ENCODE results near the gene PRDX2.

Gene PRDX2

DNA sequence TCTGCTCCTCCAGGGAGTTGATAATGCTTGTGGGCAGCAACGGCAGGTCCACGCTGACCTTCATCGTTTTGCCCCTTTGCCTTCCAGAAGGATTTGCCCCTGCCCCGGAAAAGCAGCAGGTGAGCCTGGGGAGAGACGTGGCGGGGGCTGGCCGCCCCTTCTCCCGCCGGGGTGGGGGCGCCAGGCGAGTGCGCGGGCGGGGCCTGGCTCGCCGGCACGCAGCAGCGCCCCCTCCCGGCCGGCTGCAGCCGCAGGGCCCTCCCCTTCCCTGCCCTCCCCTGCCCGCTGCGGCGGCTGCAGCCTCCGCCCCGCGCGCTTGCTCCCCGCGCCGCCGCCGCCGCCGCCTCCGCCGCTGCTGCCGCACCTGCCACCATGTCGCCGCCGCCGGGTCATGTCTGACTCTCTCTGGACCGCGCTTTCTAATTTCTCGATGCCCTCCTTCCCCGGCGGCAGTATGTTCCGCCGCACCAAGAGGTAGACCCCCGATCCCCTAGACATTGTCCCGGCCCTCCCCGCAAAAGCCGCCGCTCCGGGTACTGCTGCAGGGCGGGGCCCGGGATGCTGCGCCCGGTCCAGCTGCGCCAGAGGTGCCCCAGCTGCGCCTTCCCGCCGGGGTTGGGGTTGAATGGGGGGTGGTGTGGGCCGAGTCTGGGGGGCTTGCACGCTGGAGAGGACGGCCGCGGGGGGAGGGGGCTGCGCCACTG lies 36.7 kb upstream of the PRDX2 start, which contains the start of gene MAST1:
Gene MAST1 (plus strand): TSS at position 334 of the 704 bp plus-strand sequence. CDS start 58 bp downstream, at position 392.
- peak within 1 kb of the TSS; percentile 57 for H3K27ac ChIP-seq (ENCODE audit: low read depth, low read length)
- peaks cover 20% of the 10 kb centered on the region for H3K27me3 ChIP-seq (ENCODE audit: control insufficient read depth, insufficient read depth, low read length)
- H3K4me3 ChIP-seq (ENCODE audit: low read depth, low read length) = peak within 1 kb of the TSS; percentile 77
- peaks cover 14% of the 10 kb centered on the region for H3K4me1 ChIP-seq (ENCODE audit: control insufficient read depth, insufficient read depth, low read length)
- H3K9ac ChIP-seq (ENCODE audit: low read depth, low read length) = no peak within 1 kb of the TSS
- peaks cover 5% of the 10 kb centered on the region; the same call in 1 of the 2 replicates for H3K36me3 ChIP-seq (ENCODE audit: control insufficient read depth, insufficient read depth, low read length)
- H3K9me3 ChIP-seq (ENCODE audit: control insufficient read depth, insufficient read depth, low read length) = no peaks in the 10 kb centered on the region

DNA sequence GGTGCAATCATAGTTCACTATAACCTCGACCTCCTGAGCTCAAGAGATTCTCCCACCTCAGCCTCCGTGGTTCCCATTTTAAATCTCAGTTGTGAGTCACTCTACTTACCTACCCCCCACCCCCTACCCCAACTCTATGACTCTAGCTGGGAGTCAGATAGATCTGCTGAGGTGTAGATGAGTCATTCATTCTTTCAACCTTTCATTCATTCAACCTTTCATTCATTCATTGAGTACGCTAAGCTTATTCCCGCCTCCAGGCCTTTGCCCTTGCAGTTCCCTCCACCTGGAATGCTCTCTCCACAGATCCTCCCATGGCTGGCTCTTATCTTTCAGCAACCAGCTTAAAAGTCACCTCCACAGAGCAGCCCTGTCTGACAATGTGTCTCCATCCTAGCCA lies 35.6 kb upstream of the PRDX2 start:
- H3K27ac ChIP-seq (ENCODE audit: low read depth, low read length) = no peak overlapping the region
- H3K4me3 ChIP-seq (ENCODE audit: low read depth, low read length) = no peak overlapping the region
- peaks cover 18% of the 10 kb centered on the region for H3K4me1 ChIP-seq (ENCODE audit: control insufficient read depth, insufficient read depth, low read length)
- H3K36me3 ChIP-seq (ENCODE audit: control insufficient read depth, insufficient read depth, low read length) = no peaks in the 10 kb centered on the region
- no peak overlapping the region for H3K9ac ChIP-seq (ENCODE audit: low read depth, low read length)
- peaks cover 20% of the 10 kb centered on the region for H3K27me3 ChIP-seq (ENCODE audit: control insufficient read depth, insufficient read depth, low read length)
- no peaks in the 10 kb centered on the region for H3K9me3 ChIP-seq (ENCODE audit: control insufficient read depth, insufficient read depth, low read length)

DNA sequence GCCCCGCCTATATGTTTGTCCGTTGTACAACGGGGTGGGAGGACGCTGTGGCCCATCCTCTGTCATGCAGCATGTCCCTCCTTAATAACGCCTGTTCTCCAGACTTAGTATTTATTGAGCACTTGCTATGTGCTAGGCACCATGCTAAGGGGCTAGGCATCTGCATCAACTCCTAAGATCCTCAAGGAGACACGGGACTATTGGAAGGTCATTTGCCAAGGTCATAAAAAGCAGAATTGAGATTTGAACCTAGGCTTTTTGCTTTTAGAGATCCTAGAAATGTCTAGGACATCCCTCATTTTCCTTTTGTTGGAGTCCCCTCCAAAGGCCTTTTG lies 34.9 kb upstream of the PRDX2 start:
- Histone ChIP-seq H3K4me3 (ENCODE audit: low read depth, low read length) (peak overlapping the region; percentile 18; the same call in 1 of the 2 replicates), H3K27ac (ENCODE audit: low read depth, low read length) (no peak overlapping the region), H3K36me3 (ENCODE audit: control insufficient read depth, insufficient read depth, low read length) (no peaks in the 10 kb centered on the region), H3K9me3 (ENCODE audit: control insufficient read depth, insufficient read depth, low read length) (no peaks in the 10 kb centered on the region), H3K9ac (ENCODE audit: low read depth, low read length) (no peak overlapping the region), H3K4me1 (ENCODE audit: control insufficient read depth, insufficient read depth, low read length) (peaks cover 18% of the 10 kb centered on the region), H3K27me3 (ENCODE audit: control insufficient read depth, insufficient read depth, low read length) (peaks cover 25% of the 10 kb centered on the region)

DNA sequence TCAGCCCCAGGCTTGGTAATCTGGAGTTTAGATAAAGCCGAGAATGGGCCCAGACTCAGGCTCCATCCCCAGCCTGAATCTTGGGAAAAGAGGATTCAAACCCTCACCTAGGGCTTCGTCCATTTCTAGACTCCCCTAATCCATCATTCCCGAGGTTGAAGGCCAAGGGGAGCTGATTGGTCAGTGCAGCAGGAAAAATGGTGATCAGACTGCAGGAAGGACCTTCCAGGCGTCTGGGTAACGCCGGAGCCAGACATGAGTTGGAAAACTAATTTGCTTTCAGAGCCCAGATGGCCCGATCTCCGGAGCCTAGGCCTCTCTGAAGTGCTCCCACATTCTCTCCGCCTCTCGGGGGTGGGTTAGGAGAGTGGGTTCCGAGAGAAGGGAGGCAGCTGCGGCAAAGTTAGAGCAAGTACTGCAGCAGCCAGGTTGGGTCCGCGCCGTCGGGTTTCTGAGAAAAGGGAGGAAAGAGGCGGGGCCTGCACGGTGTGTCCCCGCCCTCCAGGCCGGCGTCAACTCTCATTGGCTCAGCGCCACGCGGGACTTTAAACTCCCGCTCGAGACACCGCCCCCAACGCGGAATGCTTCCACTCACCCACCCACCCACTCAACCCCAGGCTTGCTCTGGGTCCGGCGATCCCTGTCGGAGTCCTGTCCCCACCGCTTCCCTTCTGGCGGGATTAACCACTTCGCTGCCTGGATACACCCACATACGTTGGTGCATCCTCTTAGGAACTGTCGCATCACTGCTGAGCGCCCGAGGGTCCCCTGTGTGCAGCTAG lies 33.6 kb upstream of the PRDX2 start:
- Histone ChIP-seq H3K4me3 (ENCODE audit: low read depth, low read length) (peak overlapping the region; percentile 71; the same call in 1 of the 2 replicates), H3K9me3 (ENCODE audit: control insufficient read depth, insufficient read depth, low read length) (no peaks in the 10 kb centered on the region), H3K36me3 (ENCODE audit: control insufficient read depth, insufficient read depth, low read length) (no peaks in the 10 kb centered on the region), H3K27me3 (ENCODE audit: control insufficient read depth, insufficient read depth, low read length) (peaks cover 27% of the 10 kb centered on the region), H3K9ac (ENCODE audit: low read depth, low read length) (no peak overlapping the region), H3K4me1 (ENCODE audit: control insufficient read depth, insufficient read depth, low read length) (peaks cover 16% of the 10 kb centered on the region), H3K27ac (ENCODE audit: low read depth, low read length) (no peak overlapping the region)

DNA sequence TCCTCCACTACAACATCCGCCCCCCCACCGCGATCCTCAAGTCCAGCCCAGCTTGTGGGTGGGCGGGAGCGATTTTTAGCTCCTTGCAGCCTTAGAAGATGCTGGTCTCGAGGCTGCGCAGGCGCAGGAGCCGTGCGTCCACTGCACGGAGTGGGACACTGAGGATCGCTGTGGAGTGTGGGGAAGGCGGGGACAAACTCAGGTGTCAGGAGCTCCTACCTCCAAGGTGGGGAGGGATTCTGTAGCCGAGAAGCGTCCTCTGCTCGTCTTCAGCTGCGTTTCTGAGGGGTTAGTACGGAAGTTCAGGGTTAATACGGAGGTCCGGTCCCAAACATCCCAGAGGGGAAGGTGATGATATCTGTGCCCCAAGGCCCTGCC lies 33.0 kb upstream of the PRDX2 start, which contains the start of gene RTBDN:
Gene RTBDN (minus strand): TSS at position 14 of the 378 bp plus-strand sequence. CDS start 4,600 bp downstream, outside the sequence.
- H3K9me3 ChIP-seq (ENCODE audit: control insufficient read depth, insufficient read depth, low read length) = no peaks in the 10 kb centered on the region
- no peak within 1 kb of the TSS for H3K9ac ChIP-seq (ENCODE audit: low read depth, low read length)
- H3K27me3 ChIP-seq (ENCODE audit: control insufficient read depth, insufficient read depth, low read length) = peaks cover 27% of the 10 kb centered on the region

DNA sequence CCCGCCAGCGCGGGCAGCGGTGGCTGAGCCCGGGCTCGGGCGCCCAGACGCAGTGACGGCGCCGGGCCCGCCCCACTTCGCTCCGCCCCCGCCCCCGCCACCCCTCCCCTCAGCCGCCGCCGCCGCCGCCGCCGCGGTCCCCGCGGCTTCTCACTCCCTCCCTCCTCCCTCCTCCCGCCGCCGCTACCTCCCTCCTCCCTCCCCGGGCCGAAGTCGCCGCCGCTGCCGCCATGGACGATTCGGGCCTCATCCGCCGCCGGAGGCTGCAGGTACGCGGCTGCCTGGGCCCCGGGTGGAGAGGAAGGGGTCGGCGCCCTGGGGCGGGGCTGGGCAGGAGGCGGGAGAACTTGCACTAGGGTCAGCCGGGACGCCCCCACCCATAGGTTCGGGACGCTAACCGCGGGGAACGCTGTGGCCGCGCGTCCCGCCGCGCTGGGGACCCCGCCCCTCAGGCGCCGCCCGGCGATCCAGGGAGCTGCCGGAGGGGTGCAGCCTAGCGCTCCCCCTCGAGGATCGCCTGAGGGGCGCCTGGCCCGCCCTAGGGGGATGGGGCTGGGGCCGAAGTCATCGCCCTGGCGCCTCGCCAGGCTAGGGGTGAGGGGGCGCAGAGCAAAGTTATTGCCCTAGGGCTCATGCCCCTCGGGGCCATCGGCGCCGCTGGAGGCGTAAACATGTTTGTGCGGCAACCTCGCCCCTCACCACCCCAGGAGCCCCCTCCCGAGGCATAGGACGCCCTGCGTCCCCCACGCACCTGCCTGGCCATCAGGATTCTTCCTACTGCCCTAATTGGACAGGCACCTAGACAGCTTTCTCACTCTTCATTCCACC lies 32.4 kb upstream of the PRDX2 start:
- Histone ChIP-seq H3K4me3 (ENCODE audit: low read depth, low read length) (peak overlapping the region; percentile 71), H3K4me1 (ENCODE audit: control insufficient read depth, insufficient read depth, low read length) (peaks cover 10% of the 10 kb centered on the region), H3K27ac (ENCODE audit: low read depth, low read length) (no peak overlapping the region), H3K27me3 (ENCODE audit: control insufficient read depth, insufficient read depth, low read length) (peaks cover 22% of the 10 kb centered on the region), H3K9ac (ENCODE audit: low read depth, low read length) (no peak overlapping the region), H3K9me3 (ENCODE audit: control insufficient read depth, insufficient read depth, low read length) (no peaks in the 10 kb centered on the region), H3K36me3 (ENCODE audit: control insufficient read depth, insufficient read depth, low read length) (no peaks in the 10 kb centered on the region)

More for the DNA sequence above, 33.0 kb upstream of the PRDX2 start, which contains the start of gene RTBDN:
- Histone ChIP-seq H3K27ac (ENCODE audit: low read depth, low read length) (no peak within 1 kb of the TSS), H3K4me3 (ENCODE audit: low read depth, low read length) (peak within 1 kb of the TSS; percentile 71), H3K4me1 (ENCODE audit: control insufficient read depth, insufficient read depth, low read length) (peaks cover 12% of the 10 kb centered on the region), H3K36me3 (ENCODE audit: control insufficient read depth, insufficient read depth, low read length) (no peaks in the 10 kb centered on the region)

DNA sequence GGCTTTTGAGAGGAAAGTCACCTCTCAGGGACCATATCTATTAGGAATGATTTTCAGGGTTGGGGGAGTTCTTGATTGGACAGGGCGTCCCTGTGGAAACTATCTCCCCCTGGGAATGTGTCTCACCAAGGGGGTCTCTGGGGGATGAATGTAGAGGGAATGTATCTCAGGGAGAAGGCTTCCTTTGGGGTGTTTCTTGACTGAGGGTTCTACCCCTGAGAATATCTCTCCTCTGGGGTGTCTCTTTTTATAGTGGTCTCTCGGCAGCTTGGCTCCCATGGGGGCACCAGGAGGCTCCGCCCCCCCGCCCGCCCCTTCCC lies 31.8 kb upstream of the PRDX2 start:
- H3K4me1 ChIP-seq (ENCODE audit: control insufficient read depth, insufficient read depth, low read length) = peaks cover 8% of the 10 kb centered on the region
- H3K4me3 ChIP-seq (ENCODE audit: low read depth, low read length) = peak overlapping the region; percentile 30; the same call in 1 of the 2 replicates
- H3K9ac ChIP-seq (ENCODE audit: low read depth, low read length) = no peak overlapping the region

DNA sequence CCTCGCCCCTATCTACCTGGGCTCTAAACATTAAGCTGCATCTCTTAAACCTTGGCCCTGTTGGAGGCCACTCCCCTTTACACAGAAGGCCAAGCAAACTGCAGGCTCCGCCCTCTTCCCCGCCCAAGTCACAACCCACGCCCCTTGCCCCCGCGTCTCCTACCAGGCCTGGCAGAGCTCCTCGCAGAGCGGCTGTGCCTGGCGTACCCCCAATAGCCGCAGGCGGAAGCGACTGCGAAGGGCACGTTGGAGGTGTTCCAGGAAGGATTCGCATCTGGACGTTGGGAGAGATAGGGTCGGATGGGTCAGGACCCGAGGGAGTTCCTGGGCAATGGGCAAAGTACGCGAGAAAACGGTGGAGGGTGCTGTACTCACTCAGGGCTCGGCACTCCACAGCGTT lies 26.9 kb upstream of the PRDX2 start:
- H3K36me3 ChIP-seq (ENCODE audit: control insufficient read depth, insufficient read depth, low read length) = no peaks in the 10 kb centered on the region
- peak overlapping the region; percentile 49; the same call in 1 of the 2 replicates for H3K4me3 ChIP-seq (ENCODE audit: low read depth, low read length)
- peaks cover 7% of the 10 kb centered on the region; the same call in 1 of the 2 replicates for H3K27me3 ChIP-seq (ENCODE audit: control insufficient read depth, insufficient read depth, low read length)
- H3K9ac ChIP-seq (ENCODE audit: low read depth, low read length) = no peak overlapping the region
- H3K27ac ChIP-seq (ENCODE audit: low read depth, low read length) = no peak overlapping the region
- H3K4me1 ChIP-seq (ENCODE audit: control insufficient read depth, insufficient read depth, low read length) = peaks cover 5% of the 10 kb centered on the region; the same call in 1 of the 2 replicates
- no peaks in the 10 kb centered on the region for H3K9me3 ChIP-seq (ENCODE audit: control insufficient read depth, insufficient read depth, low read length)

More for the DNA sequence above, 31.8 kb upstream of the PRDX2 start:
- no peaks in the 10 kb centered on the region for H3K36me3 ChIP-seq (ENCODE audit: control insufficient read depth, insufficient read depth, low read length)
- H3K9me3 ChIP-seq (ENCODE audit: control insufficient read depth, insufficient read depth, low read length) = no peaks in the 10 kb centered on the region
- H3K27ac ChIP-seq (ENCODE audit: low read depth, low read length) = no peak overlapping the region
- H3K27me3 ChIP-seq (ENCODE audit: control insufficient read depth, insufficient read depth, low read length) = peaks cover 21% of the 10 kb centered on the region

DNA sequence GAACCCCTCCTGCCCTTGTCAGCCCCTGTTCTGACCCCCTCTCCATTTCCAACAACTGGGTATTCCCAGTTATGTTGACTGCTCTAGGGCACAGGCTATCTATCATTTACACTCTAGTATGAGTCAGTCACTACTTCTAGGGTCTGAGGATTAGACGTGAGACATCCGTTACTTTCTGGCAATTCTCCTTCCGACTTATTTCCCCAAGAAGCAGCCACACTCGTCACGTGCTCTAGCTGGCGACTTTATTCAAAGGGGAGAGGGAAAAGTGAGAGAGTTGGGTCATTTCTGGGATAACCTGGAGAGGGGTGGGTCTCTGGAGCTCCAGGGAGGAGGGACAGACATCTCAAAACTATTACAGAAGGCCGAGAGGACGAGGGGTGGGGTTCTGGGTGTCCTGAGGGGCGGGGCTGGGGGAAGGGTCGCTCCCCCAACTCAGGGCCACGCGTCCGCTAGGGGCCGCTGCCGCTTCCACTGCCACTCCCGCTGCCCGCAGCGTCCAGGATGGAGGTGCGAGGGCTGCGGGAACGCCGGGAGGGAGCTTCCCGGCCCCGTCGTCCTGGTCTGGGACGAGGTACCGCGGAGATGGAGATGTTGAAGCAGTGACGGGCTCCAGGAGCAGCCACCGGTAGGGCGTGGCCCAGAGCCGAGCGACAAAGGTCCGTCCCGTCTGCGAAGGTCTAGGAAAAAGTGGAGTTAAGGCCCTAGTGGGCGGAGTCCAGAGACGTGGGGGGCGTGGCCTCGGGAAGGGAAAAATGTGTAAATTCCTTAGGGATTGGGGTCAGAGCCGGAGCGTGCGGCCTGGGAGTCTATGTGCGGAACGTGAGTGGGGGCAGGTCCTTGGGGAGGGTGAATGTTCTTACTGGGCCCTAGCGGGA lies 23.9 kb upstream of the PRDX2 start:
- Histone ChIP-seq H3K4me3 (ENCODE audit: low read depth, low read length) (peak overlapping the region; percentile 54), H3K9me3 (ENCODE audit: control insufficient read depth, insufficient read depth, low read length) (no peaks in the 10 kb centered on the region), H3K27me3 (ENCODE audit: control insufficient read depth, insufficient read depth, low read length) (no peaks in the 10 kb centered on the region), H3K4me1 (ENCODE audit: control insufficient read depth, insufficient read depth, low read length) (no peaks in the 10 kb centered on the region), H3K9ac (ENCODE audit: low read depth, low read length) (no peak overlapping the region), H3K27ac (ENCODE audit: low read depth, low read length) (no peak overlapping the region), H3K36me3 (ENCODE audit: control insufficient read depth, insufficient read depth, low read length) (no peaks in the 10 kb centered on the region)

DNA sequence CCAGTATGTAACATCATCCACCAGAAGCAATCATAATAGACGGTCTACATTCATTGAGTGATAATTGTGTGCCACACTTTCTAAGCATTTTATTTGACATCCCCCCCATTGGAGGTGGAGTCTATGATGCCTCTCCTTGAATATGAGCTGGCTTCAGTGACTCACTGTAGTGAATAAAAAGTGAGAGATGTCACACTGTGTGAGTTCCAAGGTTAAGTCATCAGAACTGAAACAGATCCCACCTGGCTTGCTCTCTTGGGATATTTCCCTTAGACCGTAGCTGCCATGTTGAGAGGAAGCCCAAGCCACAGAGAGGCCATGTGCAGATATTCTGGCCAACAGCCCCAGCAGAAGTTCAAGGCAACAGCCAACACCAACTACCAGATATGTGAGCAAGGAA lies 20.2 kb upstream of the PRDX2 start:
- peaks cover 6% of the 10 kb centered on the region for H3K36me3 ChIP-seq (ENCODE audit: control insufficient read depth, insufficient read depth, low read length)
- no peak overlapping the region for H3K4me3 ChIP-seq (ENCODE audit: low read depth, low read length)
- no peak overlapping the region for H3K9ac ChIP-seq (ENCODE audit: low read depth, low read length)
- no peak overlapping the region for H3K27ac ChIP-seq (ENCODE audit: low read depth, low read length)
- H3K9me3 ChIP-seq (ENCODE audit: control insufficient read depth, insufficient read depth, low read length) = no peaks in the 10 kb centered on the region
- H3K4me1 ChIP-seq (ENCODE audit: control insufficient read depth, insufficient read depth, low read length) = no peaks in the 10 kb centered on the region
- no peaks in the 10 kb centered on the region for H3K27me3 ChIP-seq (ENCODE audit: control insufficient read depth, insufficient read depth, low read length)

All from HUES48 (cell line).